SK-N-SH treated with all-trans-retinoic acid at 6 μM for 48 hours (cell line): ENCODE results near the gene SIRPB2.

Experiments
- ATAC-seq: fragments of 200-7000 bp; cut with Tn5 transposase; 3 replicates; pipeline ENCODE4 v1.9.1; 2020; ENCODE audit warnings: mild to moderate bottlenecking, moderate library complexity
- BACH2 ChIP-seq: fragments of 250-450 bp; sonication (Bioruptor Pico); IDR thresholded peaks from 2 replicates; pipeline ENCODE4 v1.9.0; 2021; ENCODE audit warnings: mild to moderate bottlenecking, borderline replicate concordance
- CSDC2 ChIP-seq: fragments of 250-450 bp; sonication (Bioruptor Pico); IDR thresholded peaks from 2 replicates; pipeline ENCODE4 v1.5.0; 2020; ENCODE audit warnings: mild to moderate bottlenecking, moderate library complexity
- CSRNP3 ChIP-seq: fragments of 250-450 bp; sonication (Bioruptor Pico); IDR thresholded peaks from 2 replicates; pipeline ENCODE4 v1.5.1; 2021; ENCODE audit warnings: mild to moderate bottlenecking, moderate library complexity
- ESRRG ChIP-seq: fragments of 250-450 bp; sonication (Bioruptor Pico); IDR thresholded peaks from 2 replicates; pipeline ENCODE4 v1.6.1; 2021; ENCODE audit warnings: mild to moderate bottlenecking
- GLIS3 ChIP-seq: fragments of 250-450 bp; sonication (Bioruptor Pico); IDR thresholded peaks from 2 replicates; pipeline ENCODE4 v1.5.0; 2020; ENCODE audit warnings: mild to moderate bottlenecking, moderate library complexity
- ISL1 ChIP-seq: fragments of 250-450 bp; sonication (Bioruptor Pico); IDR thresholded peaks from 2 replicates; pipeline ENCODE4 v2.1.2; 2022; ENCODE audit warnings: mild to moderate bottlenecking, moderate library complexity
- OSR1 ChIP-seq: fragments of 250-450 bp; sonication (Bioruptor Pico); IDR thresholded peaks from 2 replicates; pipeline ENCODE4 v1.8.0; 2022; ENCODE audit warnings: moderate library complexity, mild to moderate bottlenecking, inconsistent platforms
- PATZ1 ChIP-seq: fragments of 250-450 bp; sonication (Bioruptor Pico); IDR thresholded peaks from 2 replicates; pipeline ENCODE4 v1.8.0; 2020; ENCODE audit warnings: mild to moderate bottlenecking, moderate library complexity, borderline replicate concordance
- PPARA ChIP-seq: fragments of 250-450 bp; sonication (Bioruptor Pico); IDR thresholded peaks from 2 replicates; pipeline ENCODE4 v1.5.0; 2020; ENCODE audit warnings: mild to moderate bottlenecking, borderline replicate concordance
- RARB ChIP-seq: fragments of 250-450 bp; sonication (Bioruptor Pico); IDR thresholded peaks from 2 replicates; pipeline ENCODE4 v1.8.0; 2021; ENCODE audit warnings: mild to moderate bottlenecking, moderate library complexity
- SNAI2 ChIP-seq: fragments of 250-450 bp; sonication (Bioruptor Pico); IDR thresholded peaks from 2 replicates; pipeline ENCODE4 v1.5.0; 2020; ENCODE audit warnings: mild to moderate bottlenecking, moderate library complexity
- TCF4 ChIP-seq: fragments of 250-450 bp; sonication (Bioruptor Pico); IDR thresholded peaks from 2 replicates; pipeline ENCODE4 v1.8.0; 2021; ENCODE audit warnings: mild to moderate bottlenecking, moderate library complexity, borderline replicate concordance
- TSHZ2 ChIP-seq: fragments of 250-450 bp; sonication (Bioruptor Pico); IDR thresholded peaks from 2 replicates; pipeline ENCODE4 v1.5.0; 2020; ENCODE audit warnings: mild to moderate bottlenecking, moderate library complexity
- ZC3H10 ChIP-seq: fragments of 250-450 bp; sonication (Bioruptor Pico); IDR thresholded peaks from 2 replicates; pipeline ENCODE4 v1.5.1; 2021; ENCODE audit warnings: mild to moderate bottlenecking, moderate library complexity
- ZFP3 ChIP-seq: fragments of 250-450 bp; sonication (Bioruptor Pico); IDR thresholded peaks from 2 replicates; pipeline ENCODE4 v1.5.0; 2020; ENCODE audit warnings: mild to moderate bottlenecking, moderate library complexity
- ZFP30 ChIP-seq: fragments of 450-650 bp; formaldehyde crosslinking; IDR thresholded peaks from 2 replicates; pipeline ENCODE4 v1.5.0; 2022; ENCODE audit warnings: mild to moderate bottlenecking, moderate library complexity
- ZNF565 ChIP-seq: fragments of 450-650 bp; formaldehyde crosslinking; conservative IDR thresholded peaks from 2 replicates; pipeline ENCODE4 v1.5.0; 2020; ENCODE audit warnings: low read depth, mild to moderate bottlenecking, moderate library complexity
- ZNF70 ChIP-seq: fragments of 450-650 bp; formaldehyde crosslinking; IDR thresholded peaks from 2 replicates; pipeline ENCODE4 v1.5.0; 2020; ENCODE audit warnings: mild to moderate bottlenecking, moderate library complexity

Gene SIRPB2

GRCh38 chr20:1446536-1446935 lies 44.7 kb downstream of the SIRPB2 start:
- TF ChIP-seq TCF4 (CRISPR knock-in tag): no peak
- TF ChIP-seq ESRRG (CRISPR knock-in tag): no peak
- TF ChIP-seq ZC3H10 (CRISPR knock-in tag): no peak
- ATAC-seq: no peak

- no peak for ATAC-seq
- TF ChIP-seq TCF4 (CRISPR knock-in tag) (no peak), PATZ1 (no peak), ZFP30 (CRISPR knock-in tag) (no peak), SNAI2 (CRISPR knock-in tag) (no peak), ZNF565 (no peak), TSHZ2 (CRISPR knock-in tag) (no peak), ZNF70 (CRISPR knock-in tag) (no peak), ESRRG (CRISPR knock-in tag) (no peak), ZFP3 (CRISPR knock-in tag) (no peak), PPARA (no peak), GLIS3 (CRISPR knock-in tag) (no peak)
- TF ChIP-seq, all 23 proteins: peak for 0
These were observed 48.1 kb downstream of the SIRPB2 start for GRCh38 chr20:1443085-1443484.

- TF ChIP-seq ZC3H10 (CRISPR knock-in tag): no peak
- no peak for TF ChIP-seq PPARA
- TF ChIP-seq ZNF565: no peak
- no peak for TF ChIP-seq CSRNP3 (CRISPR knock-in tag)
- TF ChIP-seq CSDC2 (CRISPR knock-in tag): no peak
- TF ChIP-seq TSHZ2 (CRISPR knock-in tag): no peak
- no peak for TF ChIP-seq OSR1 (CRISPR knock-in tag)
- TF ChIP-seq TCF4 (CRISPR knock-in tag): no peak
- no peak for TF ChIP-seq ISL1 (CRISPR knock-in tag)
- no peak for TF ChIP-seq RARB
- TF ChIP-seq BACH2 (CRISPR knock-in tag): no peak
- ATAC-seq: no peak
These were observed 48.9 kb downstream of the SIRPB2 start for GRCh38 chr20:1442304-1442703.

GRCh38 chr20:1441133-1441532 lies 50.1 kb downstream of the SIRPB2 start:
- TF ChIP-seq BACH2 (CRISPR knock-in tag) (no peak), ISL1 (CRISPR knock-in tag) (no peak), TCF4 (CRISPR knock-in tag) (no peak), ZFP3 (CRISPR knock-in tag) (no peak), CSRNP3 (CRISPR knock-in tag) (no peak)
- TF ChIP-seq, all 23 proteins: peak for 0
- no peak for ATAC-seq
